Dendritic cell treated with granulocyte-macrophage colony-stimulating factor and Interleukin-4, amounts not matched to agents 40 ng/mL and 50 ng/mL, for 4 days (primary cell): ENCODE measurements around the gene PRKCA.
"Not testable (repeated sequence)": the region's sequence is repeated elsewhere in the genome, so short reads cannot be mapped to it uniquely, and the experiment has no call there.

ENCODE experiments used
- H3K27ac Mint-ChIP-seq: one replicate; pipeline ENCODE4 v1.8.0; 2022; ENCODE audit warnings: mild to moderate bottlenecking, mixed read lengths
- H3K27me3 Mint-ChIP-seq: one replicate; pipeline ENCODE4 v1.8.0; 2022; ENCODE audit warnings: mild to moderate bottlenecking, mixed read lengths
- H3K36me3 Mint-ChIP-seq: one replicate; pipeline ENCODE4 v1.8.0; 2022; ENCODE audit warnings: low read depth, mixed read lengths
- H3K4me1 Mint-ChIP-seq: one replicate; pipeline ENCODE4 v1.8.0; 2022; ENCODE audit warnings: low read depth, mixed read lengths
- H3K4me3 Mint-ChIP-seq: one replicate; pipeline ENCODE4 v1.8.0; 2022; ENCODE audit warnings: mild to moderate bottlenecking, moderate library complexity, mixed read lengths
- H3K9me3 Mint-ChIP-seq: one replicate; pipeline ENCODE4 v1.8.0; 2022; ENCODE audit warnings: mixed read lengths
- intact Hi-C: fragments of 100-400 bp; cut with micrococcal nuclease; formaldehyde crosslinking; loops from one replicate; pipeline ENCODE4 v1.15.0; 2022

Gene PRKCA

GRCh38 chr17:66379996-66380395 is 77.6 kb downstream of the PRKCA start:
- Mint-ChIP-seq H3K27ac (no peak overlapping the region), H3K36me3 (no peaks in the 10 kb centered on the region), H3K4me1 (peaks cover 8% of the 10 kb centered on the region), H3K9me3 (no peaks in the 10 kb centered on the region), H3K4me3 (no peak overlapping the region), H3K27me3 (no peaks in the 10 kb centered on the region)
- intact Hi-C loops, result no loop called here

- intact Hi-C loops, result no loop called here
- no peaks in the 10 kb centered on the region for H3K36me3 Mint-ChIP-seq
- no peaks in the 10 kb centered on the region for H3K27me3 Mint-ChIP-seq
- H3K9me3 Mint-ChIP-seq, result no peaks in the 10 kb centered on the region
- no peak overlapping the region for H3K27ac Mint-ChIP-seq
- no peak overlapping the region for H3K4me3 Mint-ChIP-seq
- H3K4me1 Mint-ChIP-seq, result peaks cover 8% of the 10 kb centered on the region
Measured at GRCh38 chr17:66381701-66382362, 79.4 kb downstream of the PRKCA start.

GRCh38 chr17:66383333-66383732 is 80.9 kb downstream of the PRKCA start:
- H3K4me3 Mint-ChIP-seq, result no peak overlapping the region
- intact Hi-C loops, result no loop called here
- peaks cover 8% of the 10 kb centered on the region for H3K4me1 Mint-ChIP-seq
- H3K27ac Mint-ChIP-seq, result no peak overlapping the region
- H3K27me3 Mint-ChIP-seq, result no peaks in the 10 kb centered on the region
- H3K9me3 Mint-ChIP-seq, result no peaks in the 10 kb centered on the region
- peaks cover 1% of the 10 kb centered on the region for H3K36me3 Mint-ChIP-seq

GRCh38 chr17:66386498-66387351 is 84.3 kb downstream of the PRKCA start:
- no peaks in the 10 kb centered on the region for H3K4me1 Mint-ChIP-seq
- intact Hi-C loops, result no loop called here
- H3K4me3 Mint-ChIP-seq, result no peak overlapping the region
- no peak overlapping the region for H3K27ac Mint-ChIP-seq
- H3K9me3 Mint-ChIP-seq, result no peaks in the 10 kb centered on the region
- H3K36me3 Mint-ChIP-seq, result peaks cover 15% of the 10 kb centered on the region
- no peaks in the 10 kb centered on the region for H3K27me3 Mint-ChIP-seq

GRCh38 chr17:66387392-66387981 is 85.1 kb downstream of the PRKCA start:
- Mint-ChIP-seq H3K4me3 (no peak overlapping the region), H3K36me3 (peaks cover 15% of the 10 kb centered on the region)
- intact Hi-C loops, result no loop called here

GRCh38 chr17:66392783-66393437 is 90.5 kb downstream of the PRKCA start:
- Mint-ChIP-seq H3K27me3 (no peaks in the 10 kb centered on the region), H3K27ac (no peak overlapping the region), H3K36me3 (peaks cover 15% of the 10 kb centered on the region), H3K4me3 (no peak overlapping the region), H3K4me1 (no peaks in the 10 kb centered on the region), H3K9me3 (no peaks in the 10 kb centered on the region)
- intact Hi-C loops, result no loop called here

More at GRCh38 chr17:66387392-66387981, 85.1 kb downstream of the PRKCA start:
- Mint-ChIP-seq H3K9me3 (no peaks in the 10 kb centered on the region), H3K4me1 (no peaks in the 10 kb centered on the region), H3K27me3 (no peaks in the 10 kb centered on the region), H3K27ac (no peak overlapping the region)

- no peaks in the 10 kb centered on the region for H3K27me3 Mint-ChIP-seq
- no peaks in the 10 kb centered on the region for H3K36me3 Mint-ChIP-seq
- no peak overlapping the region for H3K4me3 Mint-ChIP-seq
- H3K9me3 Mint-ChIP-seq, result no peaks in the 10 kb centered on the region
- intact Hi-C loops, result no loop called here
- peaks cover 6% of the 10 kb centered on the region for H3K4me1 Mint-ChIP-seq
- no peak overlapping the region for H3K27ac Mint-ChIP-seq
Measured at GRCh38 chr17:66395961-66396360, 93.5 kb downstream of the PRKCA start.

GRCh38 chr17:66397486-66397885 is 95.1 kb downstream of the PRKCA start:
- Mint-ChIP-seq H3K4me3 (no peak overlapping the region), H3K36me3 (no peaks in the 10 kb centered on the region), H3K9me3 (no peaks in the 10 kb centered on the region), H3K4me1 (peaks cover 13% of the 10 kb centered on the region), H3K27ac (no peak overlapping the region), H3K27me3 (peaks cover 2% of the 10 kb centered on the region)
- intact Hi-C loops, result no loop called here

- no peaks in the 10 kb centered on the region for H3K9me3 Mint-ChIP-seq
- H3K27ac Mint-ChIP-seq, result no peak overlapping the region
- H3K4me3 Mint-ChIP-seq, result no peak overlapping the region
- H3K36me3 Mint-ChIP-seq, result no peaks in the 10 kb centered on the region
- H3K27me3 Mint-ChIP-seq, result peaks cover 2% of the 10 kb centered on the region
- intact Hi-C loops, result no loop called here
- H3K4me1 Mint-ChIP-seq, result peaks cover 16% of the 10 kb centered on the region
Measured at GRCh38 chr17:66398059-66398458, 95.6 kb downstream of the PRKCA start.

GRCh38 chr17:66398617-66399016 is 96.2 kb downstream of the PRKCA start:
- Mint-ChIP-seq H3K27me3 (peaks cover 2% of the 10 kb centered on the region), H3K4me1 (peaks cover 16% of the 10 kb centered on the region), H3K4me3 (no peak overlapping the region), H3K27ac (no peak overlapping the region), H3K9me3 (no peaks in the 10 kb centered on the region), H3K36me3 (no peaks in the 10 kb centered on the region)
- intact Hi-C loops, result no loop called here

GRCh38 chr17:66399441-66399840 is 97.0 kb downstream of the PRKCA start:
- H3K27ac Mint-ChIP-seq, result no peak overlapping the region
- H3K4me3 Mint-ChIP-seq, result no peak overlapping the region
- no peaks in the 10 kb centered on the region for H3K9me3 Mint-ChIP-seq
- intact Hi-C loops, result no loop called here
- H3K36me3 Mint-ChIP-seq, result no peaks in the 10 kb centered on the region
- peaks cover 22% of the 10 kb centered on the region for H3K4me1 Mint-ChIP-seq
- H3K27me3 Mint-ChIP-seq, result peaks cover 2% of the 10 kb centered on the region

- intact Hi-C loops, result loop anchor here (10.0 kb wide), 1 partner anchor 45 kb away; no protein-coding TSS in a partner anchor
- H3K4me3 Mint-ChIP-seq, H3K27ac Mint-ChIP-seq, H3K36me3 Mint-ChIP-seq, H3K27me3 Mint-ChIP-seq, H3K9me3 Mint-ChIP-seq: not testable (repeated sequence)
- H3K4me1 Mint-ChIP-seq, result peaks cover 24% of the 10 kb centered on the region
Measured at GRCh38 chr17:66400041-66400688, 97.8 kb downstream of the PRKCA start.

- peaks cover 30% of the 10 kb centered on the region for H3K4me1 Mint-ChIP-seq
- H3K27me3 Mint-ChIP-seq, result peaks cover 2% of the 10 kb centered on the region
- no peaks in the 10 kb centered on the region for H3K9me3 Mint-ChIP-seq
- H3K36me3 Mint-ChIP-seq, result no peaks in the 10 kb centered on the region
- intact Hi-C loops, result loop anchor here (10.0 kb wide), 1 partner anchor 46 kb away; no protein-coding TSS in a partner anchor
- no peak overlapping the region for H3K27ac Mint-ChIP-seq
- no peak overlapping the region for H3K4me3 Mint-ChIP-seq
Measured at GRCh38 chr17:66400698-66401097, 98.3 kb downstream of the PRKCA start.
